ENCODE data around the gene TRHDE.

- TF ChIP-seq CTCF (IDR thresholded peaks at IDR 0.05) (no peak), POLR2A (IDR thresholded peaks at IDR 0.05) (no peak)
These were observed 204.1 kb downstream of the TRHDE start for GRCh38 chr12:72476301-72476700.
